KOPT-K1 (cell line): ENCODE measurements around the gene SEMA3G.

Experiments
- H3K27ac ChIP-seq: fragments of 200-600 bp; sonication (generic); 2 replicates; pipeline ENCODE4 v1.5.1; 2016; ENCODE audit warnings: antibody characterized with exemption, mild to moderate bottlenecking, low read depth, low read length; ENCODE audit not compliant: poor library complexity, severe bottlenecking
- H3K36me3 ChIP-seq: fragments of 200-600 bp; sonication (generic); 2 replicates; pipeline ENCODE4 v1.5.1; 2017; ENCODE audit warnings: antibody characterized with exemption, mild to moderate bottlenecking, low read length, moderate library complexity; ENCODE audit not compliant: insufficient read depth
- H3K9me3 ChIP-seq: fragments of 200-600 bp; sonication (generic); 2 replicates; pipeline ENCODE4 v1.5.1; 2017; ENCODE audit warnings: antibody characterized with exemption, low read length, mild to moderate bottlenecking; ENCODE audit not compliant: insufficient read depth, poor library complexity, severe bottlenecking

Gene SEMA3G

GRCh38 chr3:52451237-52452083 lies 6.6 kb upstream of the SEMA3G start:
- Histone ChIP-seq H3K36me3 (no peaks in the 10 kb centered on the region), H3K9me3 (no peaks in the 10 kb centered on the region), H3K27ac (no peak overlapping the region)

- H3K9me3 ChIP-seq: no peaks in the 10 kb centered on the region
- H3K27ac ChIP-seq: no peak overlapping the region
- no peaks in the 10 kb centered on the region for H3K36me3 ChIP-seq
These were observed 5.8 kb upstream of the SEMA3G start for GRCh38 chr3:52450489-52451236.

- Histone ChIP-seq H3K27ac (no peak overlapping the region), H3K36me3 (no peaks in the 10 kb centered on the region), H3K9me3 (no peaks in the 10 kb centered on the region)
These were observed 2.8 kb upstream of the SEMA3G start for GRCh38 chr3:52447512-52448355.

GRCh38 chr3:52446631-52447511 lies 2.0 kb upstream of the SEMA3G start:
- Histone ChIP-seq H3K9me3 (no peaks in the 10 kb centered on the region), H3K27ac (no peak overlapping the region), H3K36me3 (no peaks in the 10 kb centered on the region)

- Histone ChIP-seq H3K9me3 (no peaks in the 10 kb centered on the region), H3K27ac (no peak overlapping the region), H3K36me3 (no peaks in the 10 kb centered on the region)
These were observed 1.1 kb upstream of the SEMA3G start for GRCh38 chr3:52446042-52446441.

- no peaks in the 10 kb centered on the region for H3K9me3 ChIP-seq
- no peaks in the 10 kb centered on the region for H3K36me3 ChIP-seq
- H3K27ac ChIP-seq: no peak overlapping the region
These were observed 864 bp downstream of the SEMA3G start for GRCh38 chr3:52443791-52444687.

- Histone ChIP-seq H3K36me3 (no peaks in the 10 kb centered on the region), H3K9me3 (no peaks in the 10 kb centered on the region), H3K27ac (no peak overlapping the region)
These were observed 1.7 kb downstream of the SEMA3G start for GRCh38 chr3:52443268-52443610.

- Histone ChIP-seq H3K36me3 (no peaks in the 10 kb centered on the region), H3K9me3 (no peaks in the 10 kb centered on the region), H3K27ac (no peak overlapping the region)
These were observed 2.3 kb downstream of the SEMA3G start for GRCh38 chr3:52442409-52443267.

- H3K27ac ChIP-seq: no peak overlapping the region
- no peaks in the 10 kb centered on the region for H3K36me3 ChIP-seq
- H3K9me3 ChIP-seq: no peaks in the 10 kb centered on the region
These were observed 3.1 kb downstream of the SEMA3G start for GRCh38 chr3:52441772-52442332.

- Histone ChIP-seq H3K9me3 (no peaks in the 10 kb centered on the region), H3K27ac (no peak overlapping the region), H3K36me3 (no peaks in the 10 kb centered on the region)
These were observed 3.7 kb downstream of the SEMA3G start for GRCh38 chr3:52441091-52441771.

- Histone ChIP-seq H3K9me3 (no peaks in the 10 kb centered on the region), H3K36me3 (no peaks in the 10 kb centered on the region), H3K27ac (no peak overlapping the region)
These were observed 4.2 kb downstream of the SEMA3G start for GRCh38 chr3:52440671-52441070.

- Histone ChIP-seq H3K36me3 (no peaks in the 10 kb centered on the region), H3K9me3 (no peaks in the 10 kb centered on the region), H3K27ac (no peak overlapping the region)
These were observed 4.7 kb downstream of the SEMA3G start for GRCh38 chr3:52440249-52440551.
